Measurements from ENCODE around the gene ANKAR.

ANKAR gene

GRCh38 chr2:189673661-189674373, 653 bp upstream of the ANKAR start:
- H3K9ac ChIP-seq (ENCODE audit: low read length): peak overlapping the region; percentile 55
- peak overlapping the region; percentile 77 for H3K4me3 ChIP-seq (ENCODE audit: low read depth, low read length, poor library complexity, severe bottlenecking)
- H3K9me2 ChIP-seq (ENCODE audit: low read depth, low read length): no peaks in the 10 kb centered on the region
- H3K27ac ChIP-seq (ENCODE audit: low read depth, low read length, poor library complexity, severe bottlenecking): peak overlapping the region; percentile 28
- no peak overlapping the region for H2AFZ ChIP-seq (ENCODE audit: low read length)
- no peaks in the 10 kb centered on the region for H3F3A ChIP-seq (ENCODE audit: insufficient read depth, low read length)
- H3K9me3 ChIP-seq (ENCODE audit: low read length): no peaks in the 10 kb centered on the region; the same call in 1 of the 2 replicates
- TF ChIP-seq CTCF (IDR thresholded peaks at IDR 0.05; ENCODE audit: low read length) (no peak), EZH2 (IDR thresholded peaks at IDR 0.05; ENCODE audit: borderline replicate concordance, low read length) (no peak)
- H3K36me3 ChIP-seq (ENCODE audit: insufficient read depth, low read length): peaks cover 53% of the 10 kb centered on the region
- H3K79me2 ChIP-seq (ENCODE audit: insufficient read depth, low read length): no peaks in the 10 kb centered on the region
- peak overlapping the region; percentile 99 for H3K4me2 ChIP-seq (ENCODE audit: low read length)
- no peaks in the 10 kb centered on the region for H3K27me3 ChIP-seq (ENCODE audit: insufficient read depth, low read length)
- peaks cover 21% of the 10 kb centered on the region for H3K4me1 ChIP-seq (ENCODE audit: insufficient read depth, low read length, severe bottlenecking)
- no peaks in the 10 kb centered on the region for H4K20me1 ChIP-seq (ENCODE audit: insufficient read depth, low read length)

GRCh38 chr2:189676471-189676870, 2.0 kb downstream of the ANKAR start:
- no peaks in the 10 kb centered on the region for H3K27me3 ChIP-seq (ENCODE audit: insufficient read depth, low read length)
- H4K20me1 ChIP-seq (ENCODE audit: insufficient read depth, low read length): no peaks in the 10 kb centered on the region
- H3K79me2 ChIP-seq (ENCODE audit: insufficient read depth, low read length): no peaks in the 10 kb centered on the region
- no peaks in the 10 kb centered on the region; the same call in 1 of the 2 replicates for H3K9me3 ChIP-seq (ENCODE audit: low read length)
- peaks cover 27% of the 10 kb centered on the region for H3K36me3 ChIP-seq (ENCODE audit: insufficient read depth, low read length)
- H3K9me2 ChIP-seq (ENCODE audit: low read depth, low read length): no peaks in the 10 kb centered on the region
- H3K4me1 ChIP-seq (ENCODE audit: insufficient read depth, low read length, severe bottlenecking): peaks cover 21% of the 10 kb centered on the region
- no peak overlapping the region for H3K4me2 ChIP-seq (ENCODE audit: low read length)
- H2AFZ ChIP-seq (ENCODE audit: low read length): no peak overlapping the region
- no peak overlapping the region for H3K4me3 ChIP-seq (ENCODE audit: low read depth, low read length, poor library complexity, severe bottlenecking)
- TF ChIP-seq EZH2 (IDR thresholded peaks at IDR 0.05; ENCODE audit: borderline replicate concordance, low read length): no peak
- no peak for TF ChIP-seq CTCF (IDR thresholded peaks at IDR 0.05; ENCODE audit: low read length)
- no peak overlapping the region for H3K27ac ChIP-seq (ENCODE audit: low read depth, low read length, poor library complexity, severe bottlenecking)
- no peak overlapping the region for H3K9ac ChIP-seq (ENCODE audit: low read length)
- no peaks in the 10 kb centered on the region for H3F3A ChIP-seq (ENCODE audit: insufficient read depth, low read length)

DNA sequence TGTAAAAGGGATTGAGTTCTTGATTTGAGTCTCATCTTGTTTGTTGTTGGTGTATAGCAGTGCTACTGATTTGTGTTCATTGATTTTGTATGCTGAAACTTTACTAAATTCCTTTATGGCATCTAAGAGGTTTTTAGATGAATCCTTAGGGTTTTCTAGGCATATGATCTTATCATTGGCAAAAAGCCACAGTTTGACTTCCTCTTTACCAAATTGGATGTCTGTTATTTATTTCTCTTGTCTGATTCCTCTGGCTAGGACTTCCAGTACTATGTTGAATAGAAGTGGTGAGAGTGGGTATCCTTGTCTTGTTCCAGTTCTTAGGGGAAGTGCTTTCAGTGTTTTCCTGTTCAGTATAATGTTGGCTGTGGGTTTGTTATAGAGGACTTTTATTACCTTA, 4.8 kb downstream of the ANKAR start:
- Histone ChIP-seq H3K27me3 (ENCODE audit: insufficient read depth, low read length) (no peaks in the 10 kb centered on the region), H3K4me1 (ENCODE audit: insufficient read depth, low read length, severe bottlenecking) (peaks cover 11% of the 10 kb centered on the region), H3K9me3 (ENCODE audit: low read length) (no peaks in the 10 kb centered on the region; the same call in 1 of the 2 replicates), H3K79me2 (ENCODE audit: insufficient read depth, low read length) (no peaks in the 10 kb centered on the region), H3F3A (ENCODE audit: insufficient read depth, low read length) (no peaks in the 10 kb centered on the region), H3K4me2 (ENCODE audit: low read length) (no peak overlapping the region), H3K4me3 (ENCODE audit: low read depth, low read length, poor library complexity, severe bottlenecking) (no peak overlapping the region), H4K20me1 (ENCODE audit: insufficient read depth, low read length) (no peaks in the 10 kb centered on the region), H3K36me3 (ENCODE audit: insufficient read depth, low read length) (peaks cover 14% of the 10 kb centered on the region), H3K27ac (ENCODE audit: low read depth, low read length, poor library complexity, severe bottlenecking) (no peak overlapping the region), H2AFZ (ENCODE audit: low read length) (no peak overlapping the region), H3K9me2 (ENCODE audit: low read depth, low read length) (no peaks in the 10 kb centered on the region), H3K9ac (ENCODE audit: low read length) (no peak overlapping the region)
- TF ChIP-seq CTCF (IDR thresholded peaks at IDR 0.05; ENCODE audit: low read length): no peak
